Left renal cortex interstitium (tissue), 4 donors: ENCODE measurements around the gene MED10. TPM values are rescaled to one million over a fixed set of nuclear protein-coding genes. Genes with fewer than 3 reads are reported as not detected.

Source experiments
- polyA plus RNA-seq, 4 donors: library from polyadenylated mRNA; unstranded; fragments of 120-200 nt; gene quantifications; one replicate each; pipeline ENCODE4 v1.2.1, GENCODE V29; 2013; ENCODE audit not compliant: insufficient read length in 4 of 4

The MED10 gene
- polyA plus RNA-seq, 4 donors = 36.7 to 47.2 (median 39.9) TPM

Other genes starting within 250 kb of the MED10 start
- gene UBE2QL1, start 70.3 kb upstream of the MED10 start, polyA plus RNA-seq = 1 to 10 TPM in 3 of 4 donors, under 1 TPM in 1; 0.82 to 1.6 (median 1.2) TPM